AG08396 (cell line): ENCODE results near the gene ANTXR2.
"Not testable (repeated sequence)": the region's sequence is repeated elsewhere in the genome, so short reads cannot be mapped to it uniquely, and the experiment has no call there.

Experiments used
- DNase-seq: peaks from one replicate; pipeline ENCODE4 v3.0.0; 2012; ENCODE audit warnings: low spot score, mixed read lengths

The ANTXR2 gene

GRCh38 chr4:80072744-80073472 lies at the start of gene ANTXR2:
ANTXR2 (minus strand) TSS chr4:80073229; CDS start chr4:80072560, 669 bp downstream.
- peak; percentile 95 for DNase-seq

- not testable (repeated sequence) for DNase-seq
These were observed 48.8 kb upstream of the ANTXR2 start for GRCh38 chr4:80121815-80122214.

GRCh38 chr4:80119620-80120019 lies 46.6 kb upstream of the ANTXR2 start:
- DNase-seq, result not testable (repeated sequence)

- DNase-seq, result no peak
These were observed 43.5 kb upstream of the ANTXR2 start for GRCh38 chr4:80116516-80116915.

- DNase-seq, result peak; percentile 26
These were observed 42.5 kb upstream of the ANTXR2 start for GRCh38 chr4:80115368-80116181.

GRCh38 chr4:80114732-80115265 lies 41.8 kb upstream of the ANTXR2 start:
- DNase-seq, result no peak

- no peak for DNase-seq
These were observed 40.6 kb upstream of the ANTXR2 start for GRCh38 chr4:80113615-80114014.

GRCh38 chr4:80112236-80112635 lies 39.2 kb upstream of the ANTXR2 start:
- DNase-seq, result no peak

- DNase-seq, result no peak
These were observed 38.2 kb upstream of the ANTXR2 start for GRCh38 chr4:80111276-80111675.

GRCh38 chr4:80107374-80107773 lies 34.3 kb upstream of the ANTXR2 start:
- no peak for DNase-seq

- DNase-seq, result no peak
These were observed 31.9 kb upstream of the ANTXR2 start for GRCh38 chr4:80104927-80105326.

GRCh38 chr4:80103629-80104028 lies 30.6 kb upstream of the ANTXR2 start:
- DNase-seq, result no peak

GRCh38 chr4:80101792-80102116 lies 28.7 kb upstream of the ANTXR2 start:
- DNase-seq, result no peak

GRCh38 chr4:80101071-80101791 lies 28.2 kb upstream of the ANTXR2 start:
- no peak for DNase-seq

- no peak for DNase-seq
These were observed 26.6 kb upstream of the ANTXR2 start for GRCh38 chr4:80099671-80100070.

- DNase-seq, result no peak
These were observed 25.6 kb upstream of the ANTXR2 start for GRCh38 chr4:80098635-80099034.

- peak; percentile 56 for DNase-seq
These were observed 24.6 kb upstream of the ANTXR2 start for GRCh38 chr4:80097400-80098177.

- no peak for DNase-seq
These were observed 23.3 kb upstream of the ANTXR2 start for GRCh38 chr4:80096175-80096850.

- no peak for DNase-seq
These were observed 21.2 kb upstream of the ANTXR2 start for GRCh38 chr4:80094191-80094590.

GRCh38 chr4:80093563-80093962 lies 20.5 kb upstream of the ANTXR2 start:
- DNase-seq, result no peak

GRCh38 chr4:80092847-80093246 lies 19.8 kb upstream of the ANTXR2 start:
- no peak for DNase-seq
